Epidermal melanocyte (primary cell): Measurements from ENCODE around the gene NUDT15.
"Not testable (repeated sequence)": the region's sequence is repeated elsewhere in the genome, so short reads cannot be mapped to it uniquely, and the experiment has no call there.

Experiments used
- DNase-seq: peaks from one replicate; pipeline ENCODE4 v3.0.0; 2011; ENCODE audit warnings: low spot score; ENCODE audit not compliant: insufficient read length

NUDT15 gene

GRCh38 chr13:48042894-48043293 lies 5.4 kb downstream of the NUDT15 start:
- no peak for DNase-seq

- no peak for DNase-seq
Measured at GRCh38 chr13:48043789-48044503, 6.4 kb downstream of the NUDT15 start.

GRCh38 chr13:48050550-48050949 lies 13.0 kb downstream of the NUDT15 start:
- no peak for DNase-seq

- DNase-seq, result no peak
Measured at GRCh38 chr13:48054601-48055000, 17.1 kb downstream of the NUDT15 start.

GRCh38 chr13:48055712-48056111 lies 18.2 kb downstream of the NUDT15 start:
- DNase-seq, result no peak

GRCh38 chr13:48058536-48058935 lies 21.0 kb downstream of the NUDT15 start:
- not testable (repeated sequence) for DNase-seq

- not testable (repeated sequence) for DNase-seq
Measured at GRCh38 chr13:48059951-48060350, 22.4 kb downstream of the NUDT15 start.

GRCh38 chr13:48066310-48066989 lies 28.9 kb downstream of the NUDT15 start:
- DNase-seq, result no peak

GRCh38 chr13:48068036-48068435 lies 30.5 kb downstream of the NUDT15 start:
- DNase-seq, result no peak

- no peak for DNase-seq
Measured at GRCh38 chr13:48068952-48069351, 31.4 kb downstream of the NUDT15 start.

- no peak for DNase-seq
Measured at GRCh38 chr13:48069573-48069972, 32.0 kb downstream of the NUDT15 start.

GRCh38 chr13:48070942-48071341 lies 33.4 kb downstream of the NUDT15 start:
- no peak for DNase-seq

GRCh38 chr13:48072304-48072703 lies 34.8 kb downstream of the NUDT15 start:
- DNase-seq, result no peak

- DNase-seq, result no peak
Measured at GRCh38 chr13:48072787-48073186, 35.3 kb downstream of the NUDT15 start.

GRCh38 chr13:48074006-48074405 lies 36.5 kb downstream of the NUDT15 start:
- DNase-seq, result no peak

- no peak for DNase-seq
Measured at GRCh38 chr13:48078251-48078656, 40.7 kb downstream of the NUDT15 start.

GRCh38 chr13:48081739-48082138 lies 44.2 kb downstream of the NUDT15 start:
- DNase-seq, result no peak

GRCh38 chr13:48086272-48086671 lies 48.7 kb downstream of the NUDT15 start:
- DNase-seq, result no peak

GRCh38 chr13:48093588-48093987 lies 56.1 kb downstream of the NUDT15 start:
- no peak for DNase-seq

GRCh38 chr13:48094404-48094780 lies 56.9 kb downstream of the NUDT15 start:
- no peak for DNase-seq

- peak; percentile 91 for DNase-seq
Measured at GRCh38 chr13:48094781-48095502, 57.4 kb downstream of the NUDT15 start, which contains the start of gene MED4. TSS of gene MED4 (minus strand) at chr13:48095104. CDS start at chr13:48095078, 26 bp downstream.

- no peak for DNase-seq
Measured at GRCh38 chr13:48096670-48097069, 59.1 kb downstream of the NUDT15 start.
